Calu3 (cell line): ENCODE measurements around the gene DYSF. TPM values are rescaled to one million over a fixed set of nuclear protein-coding genes. Genes with fewer than 3 reads are reported as not detected.

Experiments
- BruUV-seq: library from RNA; stranded (reverse); fragments of 400-500 nt; replicated peaks from 2 replicates; lab custom pipeline; 2021; lab: Mats Ljungman, UMichigan
- CTCF ChIA-PET: fragments of 300-600 bp; sonication (Branson Sonifier 250); formaldehyde crosslinking; loops from one replicate; lab custom pipeline; 2022; ENCODE audit warnings: antibody characterized with exemption; lab: Charles Lee
- DNase-seq: peaks from one replicate; pipeline ENCODE4 v3.0.0; 2022
- H3K27ac Mint-ChIP-seq: one replicate; pipeline ENCODE4 v1.8.0; 2022; ENCODE audit warnings: mixed read lengths; ENCODE audit not compliant: unreplicated experiment
- H3K27me3 Mint-ChIP-seq: one replicate; pipeline ENCODE4 v1.8.0; 2022; ENCODE audit warnings: mixed read lengths; ENCODE audit not compliant: unreplicated experiment
- H3K36me3 Mint-ChIP-seq: one replicate; pipeline ENCODE4 v1.8.0; 2022; ENCODE audit warnings: mild to moderate bottlenecking, moderate library complexity, mixed read lengths; ENCODE audit not compliant: insufficient read depth, unreplicated experiment
- H3K4me1 Mint-ChIP-seq: one replicate; pipeline ENCODE4 v1.8.0; 2022; ENCODE audit warnings: mild to moderate bottlenecking, low read depth, mixed read lengths; ENCODE audit not compliant: unreplicated experiment
- H3K4me3 Mint-ChIP-seq: one replicate; pipeline ENCODE4 v1.8.0; 2022; ENCODE audit warnings: mild to moderate bottlenecking, low read depth, moderate library complexity, mixed read lengths; ENCODE audit not compliant: unreplicated experiment
- H3K9me3 Mint-ChIP-seq: one replicate; pipeline ENCODE4 v1.8.0; 2022; ENCODE audit warnings: low read depth, mixed read lengths; ENCODE audit not compliant: unreplicated experiment
- intact Hi-C: fragments of 100-400 bp; cut with micrococcal nuclease; formaldehyde crosslinking; loops from one replicate; pipeline ENCODE4 v1.10.0; 2022; ENCODE audit not compliant: unreplicated experiment
- total RNA-seq: library from RNA; stranded (reverse); gene quantifications from 2 replicates; pipeline ENCODE4 v1.2.3, GENCODE V29; 2022
- TF ChIP-seq, protein P1 (sequence below): fragments of 200-600 bp; IDR thresholded peaks from one replicate; pipeline ENCODE4 v1.8.0; 2022; ENCODE audit warnings: antibody characterized with exemption; ENCODE audit not compliant: unreplicated experiment

The DYSF gene
- total RNA-seq, 1 experiment from 2014 or later = 3.2 TPM

DNA sequence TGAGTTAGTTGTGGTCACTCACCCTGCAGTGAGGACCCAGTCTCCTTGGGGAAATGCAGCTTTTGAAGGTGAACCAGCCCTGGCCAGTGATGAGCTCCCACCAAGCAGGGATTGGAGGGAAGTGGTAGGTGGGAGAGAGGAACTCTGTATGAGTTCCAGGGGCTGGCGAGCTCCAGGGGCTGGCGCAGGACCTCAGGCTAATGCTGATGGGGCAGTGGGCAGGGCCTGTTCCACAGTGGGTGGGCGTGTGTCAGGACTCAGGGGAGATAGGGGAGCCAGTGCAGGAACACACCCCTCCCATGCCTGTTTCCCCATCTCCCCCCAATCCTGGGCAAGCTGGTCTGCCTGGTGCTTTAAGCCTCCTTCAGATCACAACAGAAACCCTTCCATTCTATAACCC, 208.4 kb downstream of the DYSF start:
- Mint-ChIP-seq H3K4me3 (no peak overlapping the region), H3K27me3 (peaks cover under 1% of the 10 kb centered on the region), H3K4me1 (no peaks in the 10 kb centered on the region), H3K27ac (no peak overlapping the region), H3K36me3 (no peaks in the 10 kb centered on the region), H3K9me3 (peaks cover 9% of the 10 kb centered on the region)
- BruUV-seq = no TSS peak
- intact Hi-C loops = no loop called here
- CTCF ChIA-PET = no interaction called here
- DNase-seq = no peak
- TF ChIP-seq, protein P1, sequence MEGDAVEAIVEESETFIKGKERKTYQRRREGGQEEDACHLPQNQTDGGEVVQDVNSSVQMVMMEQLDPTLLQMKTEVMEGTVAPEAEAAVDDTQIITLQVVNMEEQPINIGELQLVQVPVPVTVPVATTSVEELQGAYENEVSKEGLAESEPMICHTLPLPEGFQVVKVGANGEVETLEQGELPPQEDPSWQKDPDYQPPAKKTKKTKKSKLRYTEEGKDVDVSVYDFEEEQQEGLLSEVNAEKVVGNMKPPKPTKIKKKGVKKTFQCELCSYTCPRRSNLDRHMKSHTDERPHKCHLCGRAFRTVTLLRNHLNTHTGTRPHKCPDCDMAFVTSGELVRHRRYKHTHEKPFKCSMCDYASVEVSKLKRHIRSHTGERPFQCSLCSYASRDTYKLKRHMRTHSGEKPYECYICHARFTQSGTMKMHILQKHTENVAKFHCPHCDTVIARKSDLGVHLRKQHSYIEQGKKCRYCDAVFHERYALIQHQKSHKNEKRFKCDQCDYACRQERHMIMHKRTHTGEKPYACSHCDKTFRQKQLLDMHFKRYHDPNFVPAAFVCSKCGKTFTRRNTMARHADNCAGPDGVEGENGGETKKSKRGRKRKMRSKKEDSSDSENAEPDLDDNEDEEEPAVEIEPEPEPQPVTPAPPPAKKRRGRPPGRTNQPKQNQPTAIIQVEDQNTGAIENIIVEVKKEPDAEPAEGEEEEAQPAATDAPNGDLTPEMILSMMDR = no peak

DNA sequence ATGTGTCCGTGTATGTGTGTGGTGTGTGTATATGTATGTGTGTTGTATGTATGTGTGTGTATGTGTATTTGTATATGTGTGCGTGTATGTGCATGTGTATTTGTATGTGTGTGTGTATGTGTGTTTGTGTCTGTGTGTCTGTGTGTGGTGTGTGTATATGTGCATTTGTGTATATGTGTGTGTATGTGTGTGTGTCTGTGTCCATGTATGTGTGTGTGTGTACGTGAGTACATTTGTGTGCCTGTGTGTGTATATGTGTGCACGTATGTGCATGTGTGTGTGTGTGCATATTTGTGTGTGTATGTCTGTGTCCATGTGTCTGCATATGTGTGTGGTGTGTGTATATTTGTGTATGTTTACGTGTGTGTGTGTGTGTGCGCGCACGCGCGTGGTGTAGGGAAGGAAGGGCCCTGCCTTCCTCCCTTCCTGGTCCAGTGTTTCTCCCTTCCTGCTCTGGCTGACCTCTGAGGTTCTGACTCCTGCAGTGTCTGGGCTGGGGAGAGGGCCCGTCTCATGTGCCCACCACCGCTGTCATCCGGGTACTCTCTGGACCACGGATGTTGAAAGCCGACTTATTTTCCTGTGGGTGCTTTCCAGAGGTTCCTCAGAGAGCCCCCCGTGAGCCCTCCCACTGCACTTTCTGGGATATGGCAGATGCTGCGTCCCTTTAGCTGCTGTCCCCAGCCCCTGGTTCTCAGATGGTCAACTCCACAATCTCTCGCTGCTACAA, 209.5 kb downstream of the DYSF start:
- intact Hi-C loops = no loop called here
- no peak overlapping the region for H3K27ac Mint-ChIP-seq

DNA sequence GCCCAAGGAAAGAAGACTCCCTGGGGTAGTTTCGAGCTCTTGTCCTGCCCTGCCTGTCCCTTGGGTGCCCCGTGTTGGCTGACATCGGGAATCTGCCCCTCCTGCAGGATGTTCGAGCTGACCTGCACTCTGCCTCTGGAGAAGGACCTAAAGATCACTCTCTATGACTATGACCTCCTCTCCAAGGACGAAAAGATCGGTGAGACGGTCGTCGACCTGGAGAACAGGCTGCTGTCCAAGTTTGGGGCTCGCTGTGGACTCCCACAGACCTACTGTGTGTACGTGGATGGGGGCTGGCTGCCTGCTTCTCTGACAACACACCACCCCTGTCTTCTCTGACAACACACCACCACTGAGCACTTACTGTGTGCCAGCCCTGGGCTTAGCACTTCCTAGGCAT, 210.8 kb downstream of the DYSF start:
- H3K27me3 Mint-ChIP-seq = peaks cover 3% of the 10 kb centered on the region
- CTCF ChIA-PET = no interaction called here
- intact Hi-C loops = no loop called here
- DNase-seq = no peak
- H3K27ac Mint-ChIP-seq = no peak overlapping the region
- no TSS peak for BruUV-seq
- no peak overlapping the region for H3K4me3 Mint-ChIP-seq
- H3K36me3 Mint-ChIP-seq = no peaks in the 10 kb centered on the region
- TF ChIP-seq, protein P1 = no peak
- H3K9me3 Mint-ChIP-seq = peaks cover 1% of the 10 kb centered on the region
- no peaks in the 10 kb centered on the region for H3K4me1 Mint-ChIP-seq

More for the DNA sequence above, 209.5 kb downstream of the DYSF start:
- no peaks in the 10 kb centered on the region for H3K4me1 Mint-ChIP-seq
- H3K4me3 Mint-ChIP-seq = no peak overlapping the region
- TF ChIP-seq, protein P1 = no peak
- BruUV-seq = no TSS peak
- DNase-seq = no peak
- H3K36me3 Mint-ChIP-seq = no peaks in the 10 kb centered on the region
- CTCF ChIA-PET = no interaction called here
- peaks cover 9% of the 10 kb centered on the region for H3K9me3 Mint-ChIP-seq
- H3K27me3 Mint-ChIP-seq = no peaks in the 10 kb centered on the region

DNA sequence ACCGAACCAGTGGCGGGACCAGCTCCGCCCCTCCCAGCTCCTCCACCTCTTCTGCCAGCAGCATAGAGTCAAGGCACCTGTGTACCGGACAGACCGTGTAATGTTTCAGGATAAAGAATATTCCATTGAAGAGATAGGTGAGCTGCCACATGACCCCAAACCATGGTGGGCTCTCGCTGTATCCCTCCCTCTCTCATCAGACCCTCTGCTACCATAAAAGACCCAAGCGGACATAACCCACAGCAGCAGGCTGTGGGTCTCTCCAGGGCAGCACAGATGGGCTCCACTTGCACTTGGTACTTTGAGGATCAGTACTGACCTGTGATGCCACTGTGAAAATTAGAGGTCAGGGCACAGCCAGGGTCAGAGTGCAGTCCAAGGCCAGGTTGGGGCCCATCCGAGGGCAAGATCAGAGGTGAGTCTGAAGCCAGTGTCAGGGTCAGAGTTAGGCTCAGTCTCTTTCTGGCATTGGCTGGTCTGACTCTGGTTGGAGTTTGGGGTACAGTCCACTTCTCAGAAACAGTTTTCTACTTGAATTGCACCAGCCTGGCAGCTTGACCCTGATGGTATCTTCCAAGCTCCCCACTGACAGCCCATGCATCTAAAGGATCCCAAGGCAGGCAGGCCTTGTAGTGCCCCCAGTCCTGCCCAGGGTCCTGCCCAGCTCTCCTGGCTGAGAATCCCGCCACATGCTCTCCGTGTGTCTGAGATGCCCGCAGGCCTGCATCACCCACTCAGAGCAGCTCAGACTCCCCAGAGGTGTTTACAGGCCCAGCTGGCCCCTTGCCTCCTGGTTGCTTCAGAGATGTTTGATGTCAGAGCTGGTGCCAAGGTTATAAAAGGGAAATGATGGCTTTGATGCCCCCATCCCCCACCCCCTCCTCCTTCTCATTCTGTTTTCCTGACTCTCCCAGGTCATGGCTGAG, 212.1 kb downstream of the DYSF start:
- Mint-ChIP-seq H3K27ac (no peak overlapping the region), H3K36me3 (no peaks in the 10 kb centered on the region), H3K27me3 (peaks cover 16% of the 10 kb centered on the region), H3K4me3 (no peak overlapping the region), H3K4me1 (no peaks in the 10 kb centered on the region), H3K9me3 (no peaks in the 10 kb centered on the region)
- CTCF ChIA-PET = no interaction called here
- no TSS peak for BruUV-seq
- intact Hi-C loops = no loop called here
- DNase-seq = no peak
- TF ChIP-seq, protein P1 = no peak
